ENCODE results near the gene PTGDR2.
"Not testable (repeated sequence)": the region's sequence is repeated elsewhere in the genome, so short reads cannot be mapped to it uniquely, and the experiment has no call there.

The PTGDR2 gene

DNA sequence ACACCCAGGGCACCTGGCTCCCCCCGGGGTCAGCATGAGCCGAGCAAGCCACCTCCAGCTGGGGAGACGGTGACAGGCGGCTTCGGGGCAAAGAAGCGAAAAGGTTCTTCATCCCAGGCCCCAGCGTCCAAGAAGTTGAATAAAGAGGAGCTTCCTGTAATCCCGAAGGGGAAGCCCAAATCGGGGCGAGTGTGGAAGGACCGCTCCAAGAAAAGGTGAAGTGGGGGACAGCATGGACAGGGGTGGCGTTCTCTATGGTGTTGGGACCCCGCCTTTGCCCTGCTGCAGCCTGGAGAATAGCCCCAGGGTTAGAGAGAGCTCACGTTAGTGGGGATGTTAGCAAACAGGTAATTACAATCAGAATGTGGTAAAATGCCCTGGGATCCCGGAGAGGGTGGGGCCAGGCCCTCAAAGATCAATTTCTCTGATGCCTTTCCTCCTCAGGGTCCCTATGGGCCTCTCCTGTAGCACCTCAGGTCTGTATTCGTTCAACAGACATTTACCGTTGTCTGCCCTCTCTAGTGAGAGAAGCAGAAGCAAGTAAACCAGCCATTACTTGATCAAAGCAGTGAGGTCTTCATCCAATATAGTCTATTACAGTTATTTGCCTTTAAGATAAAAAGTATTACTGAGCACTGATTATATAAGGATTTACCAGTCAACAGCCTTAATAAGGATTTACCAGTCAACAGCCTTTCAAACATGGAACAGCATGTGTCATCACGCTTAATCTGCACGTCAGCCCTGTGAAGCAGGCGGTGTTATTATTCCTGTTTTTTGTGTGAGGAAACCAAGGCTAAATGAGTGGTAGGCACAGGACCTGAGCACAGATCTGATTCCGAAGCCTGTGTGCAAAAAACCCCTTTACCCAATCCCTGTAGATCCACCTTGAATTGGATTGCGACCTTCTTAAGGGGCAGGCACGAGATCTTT is 12.8 kb downstream of the PTGDR2 start:
- DNase-seq (ENCODE audit: extremely low read depth in 1 of 2, low read depth in 1 of 2) = no peak

DNA sequence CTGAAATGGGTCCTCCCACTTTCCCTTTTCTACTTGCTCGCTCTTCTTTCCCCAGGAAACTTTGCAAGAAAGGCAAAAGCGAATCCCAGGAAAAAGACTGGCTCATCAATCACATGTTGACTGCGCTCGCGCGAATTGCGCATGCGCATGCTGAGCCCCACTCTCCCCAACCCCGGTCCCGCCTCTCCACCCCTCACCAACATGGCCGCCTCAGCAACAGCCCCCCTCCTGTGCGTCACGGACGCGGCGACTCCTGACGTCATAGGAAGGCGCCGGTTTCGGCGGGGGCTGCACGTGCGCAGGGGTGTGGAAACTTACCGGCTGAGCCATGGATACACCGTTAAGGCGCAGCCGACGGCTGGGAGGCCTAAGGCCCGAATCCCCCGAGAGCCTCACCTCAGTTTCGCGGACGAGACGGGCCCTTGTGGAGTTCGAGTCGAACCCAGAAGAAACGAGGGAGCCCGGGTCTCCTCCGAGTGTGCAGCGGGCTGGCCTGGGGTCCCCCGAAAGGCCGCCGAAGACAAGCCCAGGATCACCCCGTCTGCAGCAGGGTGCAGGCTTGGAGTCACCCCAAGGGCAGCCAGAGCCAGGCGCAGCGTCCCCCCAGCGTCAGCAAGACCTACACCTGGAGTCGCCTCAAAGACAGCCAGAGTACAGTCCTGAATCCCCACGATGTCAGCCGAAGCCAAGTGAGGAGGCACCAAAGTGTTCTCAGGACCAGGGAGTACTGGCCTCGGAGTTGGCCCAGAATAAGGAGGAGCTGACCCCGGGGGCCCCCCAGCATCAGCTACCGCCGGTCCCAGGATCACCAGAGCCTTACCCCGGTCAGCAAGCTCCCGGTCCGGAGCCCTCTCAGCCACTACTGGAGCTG is 13.7 kb downstream of the PTGDR2 start, which contains the start of gene CCDC86:
Gene CCDC86, plus strand, starts transcription at position 317 of the 871 bp plus-strand sequence. Its CDS starts 12 bp downstream, at position 329.
- peak; percentile 92 to 96 for DNase-seq (ENCODE audit: extremely low read depth in 1 of 2, low read depth in 1 of 2)

DNA sequence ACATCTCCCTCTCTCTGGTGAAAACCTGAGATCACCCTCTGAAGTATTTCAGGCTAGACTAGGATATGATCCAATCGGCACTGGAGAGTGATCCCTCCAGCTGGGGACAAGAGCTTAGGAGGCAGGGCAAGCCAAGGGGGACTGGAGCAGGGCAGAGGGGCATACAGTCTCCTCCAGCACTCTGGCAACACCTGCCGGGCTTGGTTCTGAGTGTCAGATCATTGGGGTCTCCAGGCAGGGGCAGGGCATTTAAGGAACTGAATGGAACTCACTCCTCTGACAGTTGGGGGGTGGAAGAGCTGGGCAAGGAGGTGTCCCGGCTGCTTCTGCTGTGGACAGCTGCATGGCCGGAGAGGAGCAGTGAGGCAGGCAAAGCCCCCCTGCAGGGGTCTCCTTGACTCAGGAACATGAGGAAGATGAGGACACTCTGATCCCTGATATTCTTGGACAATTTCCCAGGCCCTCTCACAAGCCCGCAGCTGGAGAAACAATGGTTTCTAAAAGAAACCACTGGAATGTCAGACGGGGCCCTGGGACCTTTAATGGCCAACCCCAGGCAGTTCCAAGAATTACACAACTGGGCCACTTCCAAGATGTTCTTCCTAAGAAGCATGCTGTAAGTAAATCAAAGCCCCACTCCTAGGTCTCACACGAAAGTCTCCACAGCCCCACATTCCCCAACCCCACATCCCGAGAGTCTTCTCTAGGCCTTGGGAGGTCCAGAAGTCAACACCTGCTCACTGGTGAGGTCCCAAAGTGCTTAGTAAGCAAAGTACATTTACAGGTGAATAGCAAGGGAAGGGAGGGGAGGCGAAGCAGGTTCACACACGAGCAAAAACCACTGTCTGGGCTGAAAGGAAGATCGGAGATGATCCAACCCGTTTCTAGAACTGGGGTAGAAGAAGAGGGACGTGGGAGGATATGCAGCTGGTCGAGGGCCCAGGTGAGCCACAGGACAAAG is 15.0 kb downstream of the PTGDR2 start:
- DNase-seq (ENCODE audit: extremely low read depth in 1 of 2, low read depth in 1 of 2) = no peak

DNA sequence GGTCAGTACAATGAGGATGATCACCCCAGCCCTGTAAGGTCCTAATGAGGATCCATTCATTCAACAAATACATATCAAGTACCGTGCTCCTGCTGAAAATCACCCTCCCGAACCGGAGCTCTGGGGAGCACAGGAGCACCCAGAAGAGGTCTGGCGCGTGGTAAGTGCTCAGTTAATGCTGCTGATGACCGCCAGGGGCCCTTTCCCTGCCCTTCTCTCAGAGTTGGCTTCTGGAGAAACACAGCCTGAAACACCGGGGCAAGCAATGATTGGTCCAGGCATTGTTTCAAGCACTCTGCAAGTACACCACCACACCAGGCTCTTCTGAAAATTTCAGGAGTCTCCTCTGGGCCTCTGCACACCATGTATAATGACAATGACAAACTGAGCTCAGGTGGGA is 17.6 kb downstream of the PTGDR2 start:
- no peak for DNase-seq (ENCODE audit: extremely low read depth in 1 of 2, low read depth in 1 of 2)

DNA sequence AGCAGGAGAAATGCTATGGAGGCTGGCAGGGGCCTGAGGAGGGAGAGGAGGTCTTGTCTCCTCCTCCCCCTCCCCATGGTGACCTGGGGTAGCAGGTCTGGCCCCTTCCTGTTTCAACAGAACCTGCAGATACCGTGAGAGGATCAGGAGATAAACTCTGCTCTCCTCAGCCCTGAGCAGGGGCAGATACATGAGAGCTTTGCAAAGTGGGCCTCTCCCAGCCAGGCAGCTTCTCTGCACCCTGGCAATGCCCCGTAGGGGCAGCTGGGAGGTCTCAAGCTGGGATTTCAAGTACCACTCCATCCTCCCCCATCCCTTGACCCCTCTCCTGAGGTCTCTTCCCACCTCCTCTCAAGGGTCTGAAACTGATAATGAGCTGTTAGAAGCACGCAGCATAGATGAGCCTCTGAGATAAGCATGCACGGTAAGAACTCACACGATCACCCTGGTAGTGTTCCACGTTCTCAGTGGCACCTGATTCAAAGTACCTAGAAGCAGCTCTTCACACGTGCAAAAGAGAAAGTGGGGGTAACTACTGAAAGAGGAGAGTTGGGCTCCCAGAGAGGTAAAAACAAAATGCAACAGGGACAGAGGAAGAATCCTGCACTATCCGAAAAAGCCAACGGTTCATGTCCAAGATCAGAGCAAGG is 18.8 kb downstream of the PTGDR2 start:
- DNase-seq (ENCODE audit: extremely low read depth in 1 of 2, low read depth in 1 of 2) = no peak

DNA sequence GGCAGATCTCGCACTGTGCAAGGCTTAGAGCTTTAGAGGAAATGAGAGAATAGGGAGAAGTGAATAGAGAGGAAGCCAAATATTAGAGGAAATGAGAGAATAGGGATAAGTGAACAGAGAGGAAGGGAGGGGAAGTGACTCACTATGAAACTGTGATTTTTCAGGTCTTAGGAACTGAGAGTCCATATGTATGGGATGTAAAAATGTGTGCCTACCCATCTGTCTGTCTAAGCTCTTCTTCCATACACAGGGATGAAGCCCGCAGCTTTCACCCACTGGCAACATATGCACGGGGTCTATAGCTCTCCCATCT is 20.3 kb downstream of the PTGDR2 start:
- DNase-seq (ENCODE audit: extremely low read depth in 1 of 2, low read depth in 1 of 2) = no peak

DNA sequence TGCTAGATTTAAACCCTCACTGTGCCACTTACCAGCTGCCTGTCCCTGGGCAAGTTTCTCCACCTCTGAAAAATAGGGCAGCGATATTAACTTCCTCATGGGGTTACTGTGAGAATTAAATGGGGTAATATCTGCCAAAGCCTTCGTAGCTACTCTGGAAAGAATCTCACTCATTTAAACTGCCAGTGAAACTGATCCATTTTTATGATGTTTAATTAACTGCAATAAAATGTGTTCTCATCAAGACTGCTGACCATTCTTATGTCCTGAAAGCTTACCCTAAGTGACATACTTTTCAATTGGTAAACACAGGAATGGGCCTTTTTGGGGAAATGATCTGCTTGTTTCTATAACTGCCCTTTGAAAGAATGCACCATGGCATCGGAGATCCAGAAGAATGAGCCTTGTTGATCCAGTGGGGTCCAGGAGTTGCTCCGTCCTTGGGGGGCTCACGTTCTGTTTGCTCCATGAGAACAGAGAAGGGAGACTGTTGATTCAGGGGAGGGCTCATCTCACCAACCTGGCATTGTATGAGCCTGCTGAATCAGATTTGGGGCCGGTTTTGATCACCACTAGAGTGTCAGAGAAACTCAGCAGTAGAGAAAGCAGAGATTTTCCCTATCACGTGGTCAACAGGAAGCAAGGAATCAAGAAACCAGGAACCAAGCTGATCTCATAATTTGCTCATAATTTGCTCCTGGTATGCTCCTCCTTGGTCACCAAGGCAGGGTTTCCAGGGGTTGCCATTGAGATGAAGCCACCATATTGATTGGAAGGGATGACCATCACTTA is 20.8 kb downstream of the PTGDR2 start:
- no peak for DNase-seq (ENCODE audit: extremely low read depth in 1 of 2, low read depth in 1 of 2)

DNA sequence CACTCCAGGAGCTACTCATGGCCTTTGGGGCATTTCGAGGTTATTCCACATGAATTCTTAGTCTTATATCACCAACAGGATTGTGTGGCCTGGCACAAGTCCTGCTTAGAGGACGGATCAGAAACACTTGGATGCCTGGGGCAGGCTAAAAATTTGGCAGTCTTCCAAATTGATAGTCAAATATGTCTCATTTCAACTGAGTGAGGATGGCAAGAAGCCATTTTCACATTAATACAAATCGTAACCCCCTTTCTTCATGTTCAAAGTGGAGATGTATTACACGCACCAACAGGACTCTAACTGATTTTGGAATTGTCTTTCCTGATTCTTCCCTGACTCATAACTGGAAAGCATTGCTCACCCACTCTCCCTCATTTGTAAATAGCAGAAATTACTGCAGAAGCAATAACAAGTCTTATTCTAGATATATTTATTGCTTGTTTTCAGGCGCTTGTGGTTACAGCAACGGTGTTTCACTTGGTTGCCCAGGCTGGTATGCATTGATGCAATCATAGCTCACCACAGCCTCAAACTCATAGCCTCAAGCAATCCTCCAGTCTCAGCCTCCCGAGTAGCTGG is 24.2 kb downstream of the PTGDR2 start:
- DNase-seq (ENCODE audit: extremely low read depth in 1 of 2, low read depth in 1 of 2) = no peak

DNA sequence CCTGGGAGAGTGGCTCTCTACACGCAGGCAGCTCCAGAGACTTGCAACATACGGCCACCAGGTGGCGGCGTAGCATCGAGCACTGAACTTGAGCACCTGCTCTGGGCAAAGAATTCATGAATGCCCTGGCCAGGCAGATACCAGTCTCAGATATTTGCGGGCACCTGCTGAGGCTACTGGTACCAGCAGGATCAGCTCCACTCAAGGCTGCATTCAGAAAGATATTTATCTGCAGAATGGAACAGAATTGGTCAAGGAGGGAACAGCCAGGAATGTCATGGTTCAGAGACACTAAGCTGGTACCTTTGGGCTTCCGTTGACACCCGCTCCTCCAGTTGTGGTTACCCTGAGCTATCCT is 24.6 kb downstream of the PTGDR2 start:
- peak; percentile 32 to 64 for DNase-seq (ENCODE audit: extremely low read depth in 1 of 2, low read depth in 1 of 2)

DNA sequence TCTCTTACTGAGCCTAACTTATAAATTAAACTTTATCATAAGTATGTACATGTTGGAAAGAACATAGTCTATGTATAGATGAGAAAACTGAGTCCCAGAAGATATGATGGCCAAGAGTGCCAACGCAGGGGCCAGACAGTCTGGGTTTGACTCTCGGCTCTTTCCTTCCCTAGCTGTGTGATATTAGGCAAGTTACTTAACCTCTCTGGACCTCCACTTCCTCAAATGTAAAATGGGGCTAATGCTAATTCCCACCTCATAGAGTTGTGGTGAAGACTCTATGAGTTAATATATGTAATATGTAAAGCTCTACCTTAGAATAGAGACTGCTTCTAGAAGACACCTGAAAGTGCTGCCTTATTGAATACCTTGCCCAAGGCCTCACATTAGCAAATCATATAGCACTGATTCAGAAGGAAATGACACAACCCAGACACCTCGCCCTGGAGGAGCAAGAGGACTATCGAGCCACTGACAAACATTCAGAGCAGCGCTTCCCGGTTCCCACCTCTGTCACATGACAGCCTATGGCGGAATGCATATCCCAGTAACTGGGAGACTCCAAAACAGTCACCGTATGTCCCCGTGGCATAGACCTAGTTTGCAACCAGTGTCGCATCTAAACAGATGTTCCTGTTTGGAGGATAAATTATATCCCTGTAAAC is 25.1 kb downstream of the PTGDR2 start:
- no peak for DNase-seq (ENCODE audit: extremely low read depth in 1 of 2, low read depth in 1 of 2)

DNA sequence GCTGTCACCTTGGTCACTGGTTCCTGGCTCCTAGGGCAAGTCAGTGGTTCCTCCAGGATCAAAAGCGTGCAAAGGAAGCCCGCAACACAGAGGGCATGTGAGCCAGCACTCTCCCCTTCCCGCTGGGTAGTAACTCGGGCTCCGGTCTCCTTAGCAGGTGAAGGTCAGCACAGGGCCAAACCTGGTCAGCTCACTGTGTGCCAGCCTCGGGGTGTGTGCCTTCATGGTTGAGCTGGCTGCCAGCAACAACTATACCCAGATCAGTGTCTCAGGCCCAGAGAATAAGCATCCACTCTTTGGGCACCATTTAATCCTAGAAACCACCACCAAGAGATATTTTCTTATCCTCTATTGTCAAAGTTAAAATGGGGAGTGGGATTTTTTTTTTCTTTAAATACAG is 30.0 kb downstream of the PTGDR2 start:
- DNase-seq (ENCODE audit: extremely low read depth in 1 of 2, low read depth in 1 of 2) = no peak

DNA sequence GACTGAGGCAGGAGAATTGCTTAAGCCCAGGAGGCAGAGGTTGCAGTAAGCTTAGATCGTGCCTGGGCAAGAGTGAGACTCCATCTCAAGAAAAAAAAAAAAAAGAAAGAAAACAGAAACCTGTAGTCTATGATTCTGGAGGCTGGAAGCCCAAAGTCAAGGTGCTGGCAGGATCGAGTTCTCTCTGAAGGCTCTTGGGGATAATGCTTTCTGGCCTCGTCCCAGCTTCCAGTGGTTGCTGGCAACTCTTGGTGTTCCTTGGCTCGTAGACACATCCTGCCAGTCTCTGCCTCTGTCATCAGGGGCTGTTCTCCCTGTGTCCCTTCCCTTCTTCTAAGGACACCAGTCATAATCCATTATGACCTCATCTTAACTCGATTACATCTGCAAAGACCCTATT is 30.6 kb downstream of the PTGDR2 start:
- no peak for DNase-seq (ENCODE audit: extremely low read depth in 1 of 2, low read depth in 1 of 2)

DNA sequence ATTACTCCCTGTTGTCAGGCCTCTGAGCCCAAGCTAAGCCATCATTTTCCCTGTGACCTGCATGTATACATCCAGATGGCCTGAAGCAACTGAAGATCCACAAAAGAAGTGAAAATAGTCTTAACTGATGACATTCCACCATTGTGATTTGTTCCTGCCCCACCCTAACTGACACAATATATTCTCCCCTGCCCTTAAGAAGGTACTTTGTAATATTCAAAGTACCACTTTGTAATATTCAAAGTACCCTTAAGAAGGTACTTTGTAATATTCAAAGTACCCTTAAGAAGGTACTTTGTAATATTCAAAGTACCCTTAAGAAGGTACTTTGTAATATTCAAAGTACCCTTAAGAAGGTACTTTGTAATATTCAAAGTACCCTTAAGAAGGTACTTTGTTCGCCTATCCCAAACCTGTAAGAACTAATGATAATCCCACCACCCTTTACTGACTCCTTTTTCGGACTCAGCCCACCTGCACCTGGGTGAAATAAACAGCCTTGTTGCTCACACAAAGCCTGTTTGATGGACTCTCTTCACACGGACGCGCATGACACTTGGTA is 31.9 kb downstream of the PTGDR2 start:
- DNase-seq (ENCODE audit: extremely low read depth in 1 of 2, low read depth in 1 of 2) = not testable (repeated sequence)

DNA sequence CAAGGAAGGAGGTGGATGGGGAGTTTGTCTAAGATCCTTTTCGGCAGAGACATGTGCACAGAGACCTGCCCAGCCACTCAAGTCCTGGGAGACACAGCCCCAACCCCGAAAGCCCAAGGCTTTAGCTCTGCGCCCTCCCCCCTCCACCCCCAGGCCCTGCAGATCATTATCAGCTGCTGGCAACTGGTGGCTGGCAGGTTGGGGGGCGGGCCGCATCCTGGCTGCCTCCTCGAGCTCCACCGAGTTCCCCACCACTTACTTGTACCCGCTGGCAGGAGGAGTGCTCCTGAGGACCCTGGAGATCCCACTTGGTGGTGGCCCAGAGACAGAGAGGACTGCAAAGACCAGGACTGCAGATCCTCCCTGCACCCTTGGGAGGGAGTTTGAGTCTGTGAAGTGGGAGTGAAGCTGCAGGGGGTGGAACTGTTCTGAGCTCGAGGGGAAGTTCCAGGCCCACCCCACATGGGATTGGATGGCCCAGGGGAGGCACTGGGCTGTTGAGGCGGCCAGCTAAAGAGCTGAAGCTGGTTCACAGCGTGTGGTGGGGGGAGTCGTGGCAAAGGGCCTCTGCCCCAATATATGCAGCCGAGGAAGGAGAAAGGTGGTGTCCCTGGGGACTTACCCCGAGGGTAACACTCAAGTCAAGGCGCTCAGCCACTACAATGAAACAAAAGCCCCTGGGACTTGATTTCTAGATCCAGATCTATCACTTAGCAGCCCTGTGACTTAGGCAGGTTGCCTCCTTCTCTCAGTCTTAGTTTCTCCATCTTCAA is 33.7 kb downstream of the PTGDR2 start:
- DNase-seq (ENCODE audit: extremely low read depth in 1 of 2, low read depth in 1 of 2) = no peak

DNA sequence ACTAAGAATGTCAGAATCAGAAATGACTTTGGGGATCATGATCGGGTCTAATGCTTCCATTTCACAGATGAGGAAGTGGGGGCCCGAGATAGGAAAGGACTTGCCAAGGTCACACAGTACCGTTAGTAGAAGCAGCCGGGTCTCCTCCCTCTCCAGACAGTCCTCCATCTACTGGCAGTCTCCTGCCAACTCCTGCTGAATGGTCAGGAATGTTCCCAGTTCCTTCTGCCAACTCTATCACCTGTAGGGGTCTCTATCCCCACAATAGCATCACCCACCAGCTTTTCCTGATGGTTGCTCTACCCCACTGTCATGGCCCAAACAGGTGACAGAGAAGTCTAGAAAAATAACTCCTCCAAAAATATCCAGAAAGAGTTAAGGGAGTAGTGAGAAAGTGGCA is 37.7 kb downstream of the PTGDR2 start:
- DNase-seq (ENCODE audit: extremely low read depth in 1 of 2, low read depth in 1 of 2) = no peak

DNA sequence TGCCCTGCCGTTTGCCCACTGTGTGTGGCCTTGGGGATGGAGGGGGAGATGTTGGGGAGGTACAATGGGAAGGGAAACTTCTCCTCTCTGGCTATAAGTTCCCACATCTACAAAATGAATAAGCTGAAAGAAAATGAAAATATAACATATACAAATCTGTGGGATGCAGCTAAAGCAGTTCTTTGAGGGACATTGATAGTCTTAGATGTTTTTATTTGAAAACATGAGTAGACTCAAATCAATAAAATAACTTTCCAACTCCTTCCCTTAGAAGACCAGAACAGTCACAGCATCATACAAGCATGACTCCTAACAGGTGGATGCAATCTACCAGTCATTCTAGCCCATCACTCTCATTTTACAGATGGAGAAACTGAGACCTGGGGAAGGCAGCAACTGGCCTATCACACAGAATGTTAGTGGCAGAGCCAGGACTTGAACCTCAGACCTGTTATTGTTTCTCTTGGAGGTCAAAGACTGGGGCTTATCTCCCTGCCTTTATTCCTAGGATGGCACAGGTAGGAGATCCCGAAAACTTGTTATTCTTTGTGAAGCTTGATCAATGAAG is 39.1 kb downstream of the PTGDR2 start:
- no peak for DNase-seq (ENCODE audit: extremely low read depth in 1 of 2, low read depth in 1 of 2)

DNA sequence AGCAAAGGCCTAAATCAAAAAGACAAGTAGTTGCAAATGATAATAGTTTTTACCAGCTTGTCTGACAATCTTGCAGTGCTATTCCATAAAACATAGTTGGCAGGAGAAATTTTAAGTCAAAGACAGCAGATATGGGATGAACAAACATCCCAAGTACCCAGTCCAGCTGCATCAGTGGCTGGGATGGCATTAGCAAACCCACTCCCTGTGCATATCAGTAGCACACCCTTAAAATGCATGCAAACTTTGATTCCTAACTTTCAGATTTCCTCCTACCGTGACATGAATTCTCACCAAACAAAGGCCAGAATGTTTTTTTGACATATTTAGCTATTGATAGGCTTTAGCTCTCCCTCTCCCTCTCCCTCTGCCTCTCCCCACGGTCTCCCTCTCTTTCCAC is 41.6 kb downstream of the PTGDR2 start:
- DNase-seq (ENCODE audit: extremely low read depth in 1 of 2, low read depth in 1 of 2) = no peak
